ENCODE results near the gene BBS1. TPM values are rescaled to one million over a fixed set of nuclear protein-coding genes. Genes with fewer than 3 reads are reported as not detected.

The BBS1 gene
- polyA plus RNA-seq, 1 donor, result 21.4 TPM

DNA sequence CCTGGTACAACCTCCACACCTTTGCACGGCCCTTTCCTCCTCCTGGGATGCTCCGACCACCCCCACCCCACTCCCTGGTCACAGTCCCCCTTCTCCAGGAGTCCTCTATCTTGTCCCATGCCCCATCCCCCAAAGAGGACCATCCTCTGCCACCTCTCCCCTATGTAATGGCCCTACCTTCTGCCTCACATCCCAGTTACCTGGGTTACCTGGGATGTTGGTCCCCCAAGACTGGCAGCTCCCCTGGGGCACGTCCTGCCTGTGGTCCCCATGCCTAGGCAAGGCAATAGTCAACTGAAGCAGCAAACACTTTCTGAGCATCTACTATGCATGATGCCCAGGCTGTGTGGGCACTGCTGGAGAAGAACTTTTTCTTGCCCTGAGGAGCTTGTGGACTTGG lies 45.0 kb downstream of the BBS1 start:
- no peak for DNase-seq

- DNase-seq, result no peak
Measured at GRCh38 chr11:66556086-66556485, 45.7 kb downstream of the BBS1 start.

DNA sequence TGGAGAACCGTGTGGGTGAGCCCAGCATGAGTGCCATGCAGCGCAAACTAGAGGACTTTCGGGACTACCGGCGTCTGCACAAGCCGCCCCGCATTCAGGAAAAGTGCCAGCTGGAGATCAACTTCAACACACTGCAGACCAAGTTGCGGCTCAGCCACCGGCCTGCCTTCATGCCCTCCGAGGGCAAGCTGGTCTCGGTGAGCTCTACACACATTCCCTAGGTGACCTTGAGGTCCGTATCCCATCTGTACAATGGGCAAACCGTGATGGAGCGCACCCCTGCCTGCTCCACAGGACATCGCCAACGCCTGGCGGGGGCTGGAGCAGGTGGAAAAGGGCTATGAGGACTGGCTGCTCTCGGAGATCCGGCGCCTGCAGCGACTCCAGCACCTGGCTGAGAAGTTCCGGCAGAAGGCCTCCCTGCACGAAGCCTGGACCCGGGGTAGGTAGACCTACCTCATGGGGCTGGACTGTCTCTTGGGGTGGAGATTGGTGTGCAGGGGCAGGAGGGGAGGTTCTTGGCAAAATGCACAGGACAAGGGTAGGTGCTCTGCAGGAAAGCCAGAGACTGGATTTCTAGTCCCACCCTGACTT lies 47.4 kb downstream of the BBS1 start:
- no peak for DNase-seq

GRCh38 chr11:66559142-66559865 lies 48.9 kb downstream of the BBS1 start:
- no peak for DNase-seq

DNA sequence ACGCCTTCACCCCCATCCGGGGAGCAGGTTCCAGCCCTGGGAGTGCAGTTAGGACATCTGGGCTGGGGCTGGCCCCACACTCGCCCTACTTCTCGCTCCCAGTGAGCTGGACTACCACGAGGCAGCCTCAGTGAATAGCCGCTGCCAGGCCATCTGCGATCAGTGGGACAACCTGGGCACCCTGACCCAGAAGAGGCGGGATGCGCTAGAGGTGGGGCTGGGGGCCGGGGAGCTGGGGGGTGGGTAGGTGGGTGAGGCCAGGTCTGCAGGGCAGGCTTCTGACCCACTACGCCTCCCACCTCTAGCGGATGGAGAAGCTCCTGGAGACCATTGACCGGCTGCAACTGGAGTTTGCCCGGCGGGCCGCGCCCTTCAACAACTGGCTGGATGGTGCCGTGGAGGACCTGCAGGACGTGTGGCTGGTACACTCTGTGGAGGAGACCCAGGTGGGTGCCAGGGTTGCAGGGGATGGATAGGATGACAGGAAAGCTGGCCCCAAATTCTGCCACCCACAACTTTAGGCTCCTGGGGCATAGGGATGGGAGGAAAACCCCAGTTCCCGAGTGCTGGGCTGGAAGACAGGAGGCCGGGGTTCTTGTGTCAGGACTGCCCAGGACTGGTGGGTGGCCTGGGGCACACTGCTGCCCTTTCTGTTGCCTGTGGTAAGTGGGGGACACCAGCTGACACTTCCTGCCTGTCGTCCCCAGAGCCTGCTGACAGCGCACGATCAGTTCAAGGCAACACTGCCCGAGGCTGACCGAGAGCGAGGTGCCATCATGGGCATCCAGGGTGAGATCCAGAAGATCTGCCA lies 49.6 kb downstream of the BBS1 start:
- DNase-seq, result no peak

DNA sequence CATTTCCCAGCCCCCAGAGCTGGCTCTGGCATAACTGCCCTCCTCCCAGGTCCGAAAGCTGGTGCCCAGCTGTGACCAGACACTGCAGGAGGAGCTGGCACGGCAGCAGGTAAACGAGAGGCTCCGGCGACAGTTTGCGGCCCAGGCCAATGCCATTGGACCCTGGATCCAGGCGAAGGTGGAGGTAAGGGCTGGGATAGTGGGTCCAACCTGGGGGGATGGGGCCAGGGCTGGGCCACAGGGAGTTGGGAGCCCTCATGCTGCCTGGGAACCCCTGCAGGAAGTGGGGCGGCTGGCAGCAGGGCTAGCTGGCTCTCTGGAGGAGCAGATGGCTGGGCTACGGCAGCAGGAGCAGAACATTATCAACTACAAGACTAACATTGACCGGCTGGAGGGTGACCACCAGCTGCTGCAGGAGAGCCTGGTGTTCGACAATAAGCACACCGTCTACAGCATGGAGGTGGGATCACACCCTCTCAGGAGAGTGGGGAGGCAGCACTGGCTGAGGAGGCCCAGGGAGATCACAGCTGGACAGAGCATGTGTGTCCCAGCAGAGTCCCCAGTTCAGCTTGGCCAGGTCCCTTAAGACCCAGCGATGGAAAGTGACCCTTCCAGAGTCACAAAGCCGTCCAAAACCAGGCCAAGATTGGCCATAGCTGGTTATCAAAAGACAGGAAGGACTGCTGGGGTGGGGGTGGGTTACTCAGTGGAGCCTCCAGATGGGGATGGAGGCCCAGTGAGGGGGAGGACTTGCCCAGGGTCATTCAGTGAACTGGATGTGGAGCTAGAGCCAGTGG lies 50.9 kb downstream of the BBS1 start:
- DNase-seq, result no peak

- no peak for DNase-seq
Measured at GRCh38 chr11:66561975-66562248, 51.5 kb downstream of the BBS1 start.

DNA sequence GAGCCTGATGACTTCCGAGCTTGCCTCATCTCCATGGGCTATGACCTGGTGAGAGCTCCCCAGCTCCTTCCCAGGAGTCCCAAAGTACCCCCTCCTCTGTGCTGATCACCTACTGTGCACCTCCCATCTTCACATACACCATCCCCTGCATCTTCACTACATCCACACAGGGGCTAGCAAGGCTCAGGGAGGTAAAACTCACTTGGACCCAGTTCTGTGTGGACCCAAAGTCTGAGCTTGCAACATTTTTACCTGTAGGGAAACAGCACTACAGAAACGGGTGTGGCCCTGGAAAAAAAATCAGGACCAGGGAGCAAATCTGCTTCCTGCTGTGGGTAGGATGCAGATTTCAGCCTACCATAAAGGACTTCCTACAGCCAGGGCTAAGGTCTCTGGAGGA lies 51.8 kb downstream of the BBS1 start:
- no peak for DNase-seq

- DNase-seq, result no peak
Measured at GRCh38 chr11:66562907-66563583, 52.6 kb downstream of the BBS1 start.

DNA sequence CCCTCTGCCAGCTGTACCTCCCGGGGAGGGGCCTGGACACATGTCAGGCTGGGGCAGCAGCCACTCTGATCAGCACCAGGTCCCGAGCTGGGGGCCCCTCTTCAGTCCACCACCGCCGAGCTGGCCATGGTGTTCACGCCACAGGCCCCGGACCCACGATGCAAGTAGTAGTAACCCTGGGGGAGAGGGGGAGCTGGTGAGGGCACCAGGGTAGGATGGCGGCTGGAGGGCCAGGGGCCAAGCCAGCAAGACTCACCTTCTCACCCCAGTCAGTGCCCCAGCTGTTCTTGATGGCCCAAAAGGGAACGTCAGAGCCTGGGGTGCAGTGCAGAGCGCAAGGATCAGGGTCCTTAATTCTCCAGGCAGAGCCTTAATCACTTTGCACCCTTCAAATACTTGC lies 53.4 kb downstream of the BBS1 start:
- DNase-seq, result no peak

DNA sequence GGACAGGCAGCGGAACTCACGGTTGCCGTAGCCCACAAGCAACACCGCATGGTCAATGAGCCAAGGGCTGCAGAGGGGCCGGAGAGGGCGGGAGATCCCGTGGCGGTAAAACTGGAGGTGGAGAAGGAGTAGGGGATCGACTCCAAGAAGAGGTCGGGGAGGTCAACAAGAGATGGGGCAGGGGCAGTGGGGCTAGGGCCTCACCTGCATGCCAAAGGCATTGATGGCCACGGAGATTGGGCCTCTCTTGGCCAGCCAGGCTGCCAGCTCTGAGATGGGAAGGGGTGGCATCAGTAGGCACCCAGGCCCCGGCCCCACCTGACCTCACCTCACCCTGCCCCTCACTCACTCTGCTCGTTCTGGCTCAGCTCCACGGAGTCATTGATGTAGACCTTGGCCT lies 54.1 kb downstream of the BBS1 start:
- DNase-seq, result no peak

DNA sequence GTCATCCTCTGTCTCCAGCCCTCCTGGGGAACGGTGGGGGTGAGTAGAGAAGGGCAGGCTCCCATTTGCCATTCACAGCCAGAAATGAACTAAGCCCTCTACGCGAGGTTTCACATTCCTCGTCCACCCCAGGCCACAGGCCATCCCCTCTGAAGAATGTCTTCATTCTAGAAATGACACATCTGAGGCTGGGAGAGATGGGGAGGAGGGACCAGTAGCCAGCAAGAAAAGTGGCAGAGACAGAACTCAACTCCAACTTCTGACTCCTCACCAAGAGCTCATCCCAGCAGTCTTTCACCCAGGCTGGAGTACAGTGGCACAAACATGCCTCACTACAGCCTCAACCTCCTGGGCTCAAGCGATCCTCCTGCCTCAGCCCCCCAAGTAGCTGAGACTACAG lies 54.5 kb downstream of the BBS1 start:
- no peak for DNase-seq

DNA sequence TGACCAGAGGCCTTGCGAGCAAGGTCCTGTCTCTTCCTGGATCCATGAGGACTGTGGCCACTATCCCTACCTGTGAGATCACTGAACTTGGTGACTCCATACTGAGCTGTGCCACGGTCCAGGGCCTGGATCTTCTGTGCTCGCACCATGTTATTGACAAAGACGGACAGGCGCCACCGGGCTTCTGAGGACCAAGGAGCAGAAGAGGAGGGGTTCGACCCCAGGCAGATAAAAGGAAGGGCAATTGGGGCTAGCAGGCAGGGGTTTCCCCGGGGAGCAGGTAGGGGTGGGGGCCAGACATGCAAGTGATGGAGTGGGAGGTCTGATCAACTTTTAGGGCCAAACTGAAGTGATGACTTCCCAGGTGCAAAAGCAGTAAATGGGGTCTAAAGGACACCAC lies 55.8 kb downstream of the BBS1 start:
- no peak for DNase-seq

DNA sequence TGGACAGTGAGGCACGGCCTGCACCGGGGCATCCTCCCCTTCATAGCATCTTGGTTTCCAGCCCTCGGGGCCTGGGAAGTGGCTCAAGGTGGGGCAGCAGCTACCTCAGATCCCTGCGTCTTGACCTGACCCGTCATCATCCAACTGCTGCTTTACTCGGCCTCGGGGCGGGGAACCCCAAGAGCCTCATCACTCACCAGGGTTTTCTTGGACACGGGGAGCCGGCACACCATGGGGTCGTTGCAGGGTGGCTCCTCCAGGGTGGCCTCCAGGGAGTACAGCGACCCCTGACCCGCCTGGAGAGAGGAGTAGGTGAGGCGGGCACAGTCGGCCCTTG lies 57.3 kb downstream of the BBS1 start:
- DNase-seq, result no peak

DNA sequence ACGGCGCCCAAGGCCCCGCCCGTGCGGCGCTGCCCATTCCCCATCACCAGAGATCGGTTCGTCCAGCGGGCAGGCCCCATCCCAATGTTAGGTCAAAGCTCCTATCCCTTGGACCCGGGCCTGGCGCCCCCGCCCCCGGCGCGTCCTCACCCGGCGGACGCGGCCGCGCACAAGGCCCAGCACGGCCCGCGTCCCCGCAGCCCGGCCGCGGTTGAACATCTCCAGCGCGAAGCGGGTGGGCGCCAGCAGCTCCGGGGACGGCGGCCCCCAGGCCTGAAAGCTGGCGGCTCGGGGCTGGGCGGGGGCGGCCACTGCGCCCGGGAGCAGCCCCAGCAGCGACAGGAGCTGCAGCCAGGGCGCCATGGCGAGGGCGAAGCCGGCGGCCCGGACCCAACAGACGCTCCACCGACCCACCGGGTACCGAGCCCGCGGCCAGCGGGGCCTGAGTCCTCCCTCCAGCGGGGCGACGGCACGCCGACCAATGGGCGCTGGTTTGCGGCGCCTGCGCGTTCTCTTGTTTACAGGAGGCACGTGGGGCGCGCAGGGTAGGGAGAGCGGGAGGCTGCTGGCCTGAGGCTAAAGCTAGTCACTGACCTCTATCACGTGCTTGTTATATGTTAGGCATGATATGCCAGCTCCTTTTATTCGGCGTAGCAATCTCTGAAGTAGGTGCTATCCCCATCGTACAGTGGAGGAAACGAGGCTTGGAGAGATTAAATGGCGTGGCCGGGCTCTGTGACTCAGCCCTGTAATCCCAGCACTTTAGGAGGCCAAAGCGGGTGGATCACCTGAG lies 57.9 kb downstream of the BBS1 start, which contains the start of gene CTSF:
Gene CTSF, minus strand, starts transcription at position 483 of the 793 bp plus-strand sequence. Its CDS starts 120 bp downstream, at position 363.
- peak; percentile 78 for DNase-seq

- no peak for DNase-seq
Measured at GRCh38 chr11:66569076-66569475, 58.6 kb downstream of the BBS1 start.

DNA sequence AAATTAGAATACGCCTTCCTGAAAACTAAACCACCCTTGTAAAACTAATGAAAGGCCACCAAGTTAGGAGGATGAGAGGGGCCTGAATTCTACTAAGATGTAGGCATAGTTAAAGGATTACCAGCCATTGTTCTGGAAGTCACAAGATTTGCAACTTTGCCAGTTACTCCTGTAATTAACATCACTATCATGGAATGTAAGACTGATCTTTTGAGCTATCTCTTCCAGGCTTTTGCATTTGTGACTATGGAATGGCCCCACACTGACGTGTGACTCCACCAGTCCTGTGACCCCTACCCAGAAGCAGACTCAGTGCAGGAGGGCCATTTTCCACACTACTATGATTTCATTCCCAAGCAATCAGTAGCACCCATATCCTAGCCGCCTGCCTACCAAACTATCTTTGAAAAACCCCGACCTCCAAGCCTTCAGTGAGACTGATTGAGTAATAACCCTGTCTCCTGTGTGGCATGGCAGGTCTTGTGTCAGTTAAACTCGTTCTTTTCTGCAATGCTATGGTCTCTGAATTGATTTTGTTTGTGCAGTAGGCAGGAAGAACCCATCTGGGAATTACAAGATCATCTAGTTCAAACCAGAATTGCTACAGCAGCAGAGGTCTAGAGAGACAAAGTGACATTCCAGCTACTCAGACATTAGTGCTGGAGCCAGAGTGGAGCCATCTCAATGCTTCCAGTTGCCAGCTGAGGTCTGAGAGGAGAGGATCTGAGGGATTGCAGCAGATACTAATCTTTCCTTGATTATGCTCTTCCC lies 59.8 kb downstream of the BBS1 start:
- DNase-seq, result no peak

DNA sequence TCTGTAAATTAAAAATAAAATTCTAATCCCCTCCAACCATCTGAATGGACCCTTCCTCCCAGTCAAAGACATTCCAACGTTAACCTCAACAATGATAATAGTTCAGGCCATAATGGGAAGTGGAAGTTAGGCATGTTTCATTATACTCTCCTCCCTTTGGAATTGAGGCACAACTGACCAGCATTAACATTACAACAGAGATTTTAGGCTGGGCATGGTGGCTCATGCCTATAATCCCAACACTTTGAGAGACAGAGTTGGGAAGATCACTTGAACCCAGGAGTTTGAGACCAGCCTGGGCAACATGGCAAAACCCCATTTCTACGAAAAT lies 60.4 kb downstream of the BBS1 start:
- DNase-seq, result no peak

- peak; percentile 66 for DNase-seq
Measured at GRCh38 chr11:66579017-66579606, 68.7 kb downstream of the BBS1 start.

DNA sequence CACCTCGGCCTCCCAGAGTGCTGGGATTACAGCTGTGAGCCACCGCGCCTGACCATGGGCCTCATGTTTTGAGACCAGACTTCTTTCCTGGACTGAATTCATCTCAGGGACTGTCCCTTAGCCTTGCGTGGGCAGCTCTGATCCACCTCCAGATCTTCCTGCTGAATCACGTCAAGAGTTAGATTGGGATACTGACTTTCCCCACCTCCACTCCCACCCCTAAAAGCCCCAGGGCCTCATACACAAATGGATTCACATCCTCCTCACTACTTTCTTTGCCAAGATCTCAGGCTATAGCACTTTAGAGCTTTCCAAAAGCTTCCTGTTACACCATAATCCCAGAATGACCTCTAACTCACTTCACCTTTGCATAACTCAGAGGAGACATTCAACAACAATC lies 70.4 kb downstream of the BBS1 start:
- no peak for DNase-seq

DNA sequence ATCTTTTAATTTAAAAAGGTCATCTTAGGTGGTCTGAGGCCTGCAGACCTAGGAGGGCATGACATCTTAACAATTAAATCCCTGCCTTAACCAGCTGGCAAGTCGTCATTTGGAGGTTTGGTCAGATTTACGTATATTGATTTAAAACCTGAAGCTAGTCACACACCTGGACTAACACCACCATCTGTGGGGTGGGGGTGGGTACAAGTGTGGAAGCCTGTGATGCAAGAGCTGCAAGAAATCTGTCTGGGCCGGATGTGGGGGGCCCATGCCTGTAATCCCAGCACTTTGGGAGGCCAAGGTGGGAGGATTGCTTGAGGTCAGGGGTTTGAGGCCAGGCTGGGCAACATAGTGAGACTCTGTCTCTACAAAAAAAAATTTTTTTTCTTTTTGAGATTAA lies 70.8 kb downstream of the BBS1 start:
- no peak for DNase-seq

All from hindlimb muscle (tissue), 1 donor.